Measurements from ENCODE around the gene JADE3.

Gene JADE3

DNA sequence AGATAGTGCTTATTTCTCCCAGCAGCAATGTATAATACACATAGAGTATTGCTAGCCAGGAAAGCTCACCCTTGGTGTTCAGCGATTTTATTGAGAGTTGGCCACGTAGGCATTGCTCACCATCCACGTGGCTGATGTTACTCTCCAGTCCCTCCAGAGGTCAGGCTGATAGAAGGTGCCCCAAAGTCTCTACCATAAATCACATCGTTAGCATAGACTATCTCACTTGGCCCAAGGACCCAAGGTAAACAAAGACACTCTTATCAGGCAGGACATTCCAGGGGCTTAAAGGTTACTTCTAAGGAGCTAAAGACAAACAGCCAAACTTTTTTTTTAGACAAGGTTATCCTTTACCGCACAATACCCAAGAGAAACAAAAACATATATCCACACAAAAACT is 135.8 kb downstream of the JADE3 start:
- no peak for DNase-seq

GRCh38 chrX:47059142-47059874 is 147.1 kb downstream of the JADE3 start:
- no peak for DNase-seq

GRCh38 chrX:47060708-47061107 is 148.5 kb downstream of the JADE3 start:
- no peak for DNase-seq

DNA sequence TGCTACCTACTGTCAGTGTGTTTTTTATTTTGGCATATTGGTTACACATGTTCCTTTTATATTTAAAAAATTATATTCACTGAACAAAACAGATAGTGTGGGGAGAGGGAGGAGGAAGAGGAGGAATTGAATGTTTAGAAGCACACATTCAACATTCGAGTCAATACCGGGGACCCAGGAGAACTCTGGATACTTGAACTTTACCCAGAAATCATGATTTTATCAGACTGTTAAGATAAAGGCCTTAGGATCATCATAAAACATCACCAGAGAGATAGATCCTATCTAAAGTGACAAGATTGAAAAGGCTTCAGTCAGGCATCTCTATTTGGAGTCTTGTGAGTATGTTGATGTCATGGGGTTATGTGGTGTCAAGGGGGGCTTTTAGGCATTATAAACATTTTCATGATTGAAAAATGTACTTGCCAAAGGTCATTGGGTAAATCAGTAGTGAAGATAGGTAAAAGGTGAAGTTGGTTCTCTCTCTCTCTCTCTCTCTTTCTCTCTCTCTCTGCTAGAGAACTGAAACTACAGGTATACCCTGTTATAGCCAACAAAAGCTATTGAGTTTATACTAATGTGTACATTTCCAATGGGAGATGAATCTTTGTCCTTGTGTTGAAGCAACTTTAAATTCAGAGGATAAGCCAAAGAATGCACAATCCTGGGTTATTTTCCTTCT is 149.2 kb downstream of the JADE3 start:
- no peak for DNase-seq

GRCh38 chrX:47063179-47063578 is 151.0 kb downstream of the JADE3 start:
- DNase-seq, result no peak

GRCh38 chrX:47068214-47068613 is 156.0 kb downstream of the JADE3 start:
- no peak for DNase-seq

- no peak for DNase-seq
These were observed 156.5 kb downstream of the JADE3 start for GRCh38 chrX:47068720-47069119.

DNA sequence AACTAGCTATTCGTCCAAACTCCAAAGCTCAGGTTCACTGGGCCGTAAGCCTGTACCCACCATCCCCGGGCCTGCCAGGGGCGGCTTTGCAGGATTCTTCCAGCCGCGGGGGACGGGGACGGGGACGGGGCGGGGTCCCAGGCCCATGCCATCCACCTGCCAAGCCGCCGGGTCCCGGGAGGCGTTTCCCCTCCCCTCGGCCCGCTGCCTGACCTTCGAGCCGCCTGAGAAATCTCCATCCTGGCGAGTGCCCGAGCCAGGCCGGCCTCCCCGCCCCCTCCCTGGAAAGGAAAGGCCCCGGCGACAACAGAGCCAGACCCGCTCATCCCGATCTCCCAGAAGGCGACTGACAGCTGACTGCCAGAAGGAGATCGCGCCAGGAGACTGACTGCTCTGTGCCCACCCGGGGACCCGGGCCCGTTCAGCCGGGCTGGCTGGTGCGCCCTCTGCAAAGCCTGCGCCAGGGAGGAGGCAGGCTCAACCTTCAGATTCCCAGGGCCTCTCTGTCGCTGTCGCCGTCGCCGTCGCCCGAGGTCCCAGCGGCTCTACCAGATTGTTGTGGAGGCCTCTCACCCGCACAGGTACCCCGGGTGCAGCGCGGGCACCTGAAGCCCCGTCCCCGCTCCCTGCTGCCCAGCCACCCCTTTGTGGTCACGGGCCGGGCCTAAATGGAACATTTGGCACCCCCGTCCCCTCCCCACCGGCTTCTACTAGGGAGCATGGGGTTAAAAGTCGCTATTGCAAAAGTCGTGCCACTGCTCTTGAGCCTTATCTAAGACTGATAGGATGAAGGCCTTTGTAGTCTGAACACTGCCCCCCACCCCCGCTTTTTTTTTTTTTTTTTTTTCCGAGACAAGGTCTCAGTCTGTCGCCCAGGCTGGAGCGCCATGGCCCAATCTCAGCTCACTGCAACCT is 166.2 kb downstream of the JADE3 start, which contains the start of gene RGN:
TSS of gene RGN (plus strand) at position 315 of the 915 bp plus-strand sequence. CDS start 2,702 bp downstream, outside the sequence.
- no peak for DNase-seq

- DNase-seq, result no peak
These were observed 168.1 kb downstream of the JADE3 start for GRCh38 chrX:47080215-47080914.

DNA sequence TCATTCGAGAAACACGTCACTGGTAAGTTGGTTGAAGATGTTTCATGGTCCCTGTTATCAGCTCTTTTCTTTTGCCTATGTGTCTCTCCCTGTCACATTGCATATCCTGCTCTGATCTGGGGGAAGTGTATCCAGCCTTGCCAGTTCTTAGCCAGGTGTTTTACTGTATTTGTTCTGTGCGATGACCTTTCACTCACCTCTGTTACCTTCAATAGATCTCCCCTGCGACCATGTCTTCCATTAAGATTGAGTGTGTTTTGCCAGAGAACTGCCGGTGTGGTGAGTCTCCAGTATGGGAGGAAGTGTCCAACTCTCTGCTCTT is 168.7 kb downstream of the JADE3 start:
- no peak for DNase-seq

- no peak for DNase-seq
These were observed 179.0 kb downstream of the JADE3 start for GRCh38 chrX:47091149-47091775.

GRCh38 chrX:47093248-47093647 is 181.0 kb downstream of the JADE3 start:
- DNase-seq, result no peak

DNA sequence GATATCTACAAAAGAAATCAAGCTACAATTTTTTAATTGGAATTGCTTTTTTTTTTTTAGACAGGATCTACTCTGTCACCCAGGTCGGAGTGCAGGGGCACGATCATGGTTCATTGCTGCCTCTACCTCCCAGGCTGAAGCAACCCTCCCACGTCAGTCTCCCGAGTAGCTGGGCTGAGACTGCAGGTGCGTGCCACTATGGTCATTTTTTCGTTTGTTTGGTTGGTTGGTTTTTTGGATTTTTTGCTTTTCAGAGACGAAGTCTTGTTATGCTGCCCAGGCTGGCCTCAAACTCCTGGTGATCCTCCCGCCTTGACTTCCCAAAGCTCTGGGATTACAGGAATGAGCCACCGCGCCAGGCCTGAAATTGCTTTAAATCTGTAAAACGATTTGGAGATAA is 181.6 kb downstream of the JADE3 start:
- DNase-seq, result no peak

DNA sequence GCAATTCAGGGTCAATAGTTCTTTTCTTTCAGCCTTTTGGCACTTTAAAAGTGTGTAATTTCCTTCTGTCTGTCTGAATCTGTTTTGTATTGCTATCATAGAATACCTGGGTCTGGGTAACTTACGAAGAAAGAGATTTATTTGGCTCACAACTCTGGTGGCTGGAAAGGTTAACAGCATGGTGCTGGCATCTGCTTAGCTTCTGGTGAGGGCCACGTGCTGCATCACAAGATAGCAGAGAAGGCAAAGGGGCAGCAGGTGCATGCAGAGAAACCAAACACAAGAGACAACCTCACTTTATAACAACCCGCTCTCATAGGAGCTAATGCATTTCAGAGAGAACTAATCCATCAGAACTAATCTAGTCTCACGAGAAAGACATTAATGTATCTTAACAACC is 184.8 kb downstream of the JADE3 start:
- no peak for DNase-seq

- no peak for DNase-seq
These were observed 186.3 kb downstream of the JADE3 start for GRCh38 chrX:47098338-47099094.

GRCh38 chrX:47101206-47101605 is 189.0 kb downstream of the JADE3 start:
- DNase-seq, result no peak

Data from NK-92 treated with Interleukin-12 subunit alpha and Interleukin-12 subunit beta, amount 100 ng/mL, for 24 hours (cell line).